Right lobe of liver (tissue), 4 donors: ENCODE results near the gene TRIM28.

Experiments used
- POLR2A ChIP-seq: fragments of 450-650 bp; IDR thresholded peaks from one replicate; pipeline ENCODE4 v1.6.1; 2017; ENCODE audit warnings: antibody characterized with exemption, mild to moderate bottlenecking
- TF ChIP-seq, protein P1 (sequence below), 4 donors: fragments of 200-600 bp in 3 of 4; fragments of 450-650 bp in 1 of 4; IDR thresholded peaks; one replicate each; pipeline versions ENCODE4 v1.5.1 to v1.8.0; 2016 to 2022; ENCODE audit warnings: antibody characterized with exemption in 4 of 4, mild to moderate bottlenecking in 2 of 4
- donor health status: DM: no; HTN: no; CAD: no.
- donor health status: DM: no; HTN: no; CAD: no.
- donor health status: DM: no; HTN: yes; CAD: no.

- TF ChIP-seq, protein P1, sequence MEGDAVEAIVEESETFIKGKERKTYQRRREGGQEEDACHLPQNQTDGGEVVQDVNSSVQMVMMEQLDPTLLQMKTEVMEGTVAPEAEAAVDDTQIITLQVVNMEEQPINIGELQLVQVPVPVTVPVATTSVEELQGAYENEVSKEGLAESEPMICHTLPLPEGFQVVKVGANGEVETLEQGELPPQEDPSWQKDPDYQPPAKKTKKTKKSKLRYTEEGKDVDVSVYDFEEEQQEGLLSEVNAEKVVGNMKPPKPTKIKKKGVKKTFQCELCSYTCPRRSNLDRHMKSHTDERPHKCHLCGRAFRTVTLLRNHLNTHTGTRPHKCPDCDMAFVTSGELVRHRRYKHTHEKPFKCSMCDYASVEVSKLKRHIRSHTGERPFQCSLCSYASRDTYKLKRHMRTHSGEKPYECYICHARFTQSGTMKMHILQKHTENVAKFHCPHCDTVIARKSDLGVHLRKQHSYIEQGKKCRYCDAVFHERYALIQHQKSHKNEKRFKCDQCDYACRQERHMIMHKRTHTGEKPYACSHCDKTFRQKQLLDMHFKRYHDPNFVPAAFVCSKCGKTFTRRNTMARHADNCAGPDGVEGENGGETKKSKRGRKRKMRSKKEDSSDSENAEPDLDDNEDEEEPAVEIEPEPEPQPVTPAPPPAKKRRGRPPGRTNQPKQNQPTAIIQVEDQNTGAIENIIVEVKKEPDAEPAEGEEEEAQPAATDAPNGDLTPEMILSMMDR (IDR thresholded peaks at IDR 0.05) = no peak
- TF ChIP-seq POLR2A = no peak
These were observed 43.6 kb upstream of the TRIM28 start for GRCh38 chr19:58500242-58500641.
